NCI-H2196 (cell line): ENCODE data around the gene INO80.
"Not testable (repeated sequence)": the region's sequence is repeated elsewhere in the genome, so short reads cannot be mapped to it uniquely, and the experiment has no call there.

Experiments used
- DNase-seq: peaks from one replicate; lab custom pipeline; 2025; ENCODE audit not compliant: unreplicated experiment; lab: John Stamatoyannopoulos, UW

Gene INO80

DNA sequence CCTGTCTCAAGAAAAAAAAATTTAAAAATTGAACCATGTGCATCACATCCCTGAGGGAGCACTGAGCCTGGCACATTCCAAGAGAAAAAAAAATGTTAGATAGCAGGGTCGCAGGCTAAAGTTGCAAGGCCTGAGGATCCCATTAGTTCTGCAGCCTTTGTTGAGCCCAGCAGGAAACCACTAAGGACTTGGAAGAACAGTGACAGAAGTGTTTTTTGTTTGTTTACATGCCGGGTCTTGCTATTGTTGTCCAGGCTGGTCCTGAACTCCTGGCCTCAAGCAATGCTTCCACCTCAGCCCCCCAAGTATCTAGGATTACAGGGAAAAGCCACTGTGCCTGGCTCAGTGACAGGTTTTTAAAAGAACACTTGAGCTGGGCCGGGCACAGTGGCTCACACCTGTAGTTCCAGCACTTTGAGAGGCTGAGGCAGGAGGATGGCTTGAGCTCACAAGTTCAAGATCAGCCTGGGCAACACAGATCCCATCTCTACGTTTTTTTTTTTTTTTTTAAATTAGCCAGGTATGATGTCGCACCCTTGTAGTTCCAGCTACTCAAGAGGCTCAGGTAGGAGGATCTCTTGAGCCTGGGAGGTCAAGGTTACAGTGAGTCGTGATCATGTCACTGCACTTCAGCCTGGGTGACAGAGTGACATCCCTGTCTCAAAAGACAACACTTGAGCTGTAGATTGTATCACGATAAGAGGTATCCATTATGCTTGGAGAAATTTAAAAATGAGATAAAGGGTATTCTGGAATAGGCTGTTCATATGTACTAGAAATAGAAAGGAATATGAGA, 147.6 kb downstream of the INO80 start:
- DNase-seq, result no peak

DNA sequence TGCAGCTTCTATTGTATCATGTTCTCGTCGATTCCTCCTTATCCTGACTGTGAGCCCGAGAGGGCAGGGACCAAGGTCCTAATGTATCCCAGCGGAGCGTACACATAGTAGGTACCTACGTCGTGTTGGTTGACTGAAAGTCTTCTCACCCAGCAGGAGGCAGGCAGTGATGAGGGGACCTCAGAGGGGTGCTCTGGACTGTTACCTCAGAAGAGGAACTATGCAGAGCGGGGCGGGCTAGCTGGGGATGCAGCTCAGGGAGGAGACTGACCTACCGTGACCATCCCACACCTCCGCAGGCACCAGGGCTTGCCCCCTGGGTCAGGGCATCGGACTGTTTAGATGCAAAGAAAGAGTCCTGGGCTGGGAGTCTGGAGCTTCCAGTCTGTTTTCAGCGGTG, 151.4 kb downstream of the INO80 start:
- no peak for DNase-seq

DNA sequence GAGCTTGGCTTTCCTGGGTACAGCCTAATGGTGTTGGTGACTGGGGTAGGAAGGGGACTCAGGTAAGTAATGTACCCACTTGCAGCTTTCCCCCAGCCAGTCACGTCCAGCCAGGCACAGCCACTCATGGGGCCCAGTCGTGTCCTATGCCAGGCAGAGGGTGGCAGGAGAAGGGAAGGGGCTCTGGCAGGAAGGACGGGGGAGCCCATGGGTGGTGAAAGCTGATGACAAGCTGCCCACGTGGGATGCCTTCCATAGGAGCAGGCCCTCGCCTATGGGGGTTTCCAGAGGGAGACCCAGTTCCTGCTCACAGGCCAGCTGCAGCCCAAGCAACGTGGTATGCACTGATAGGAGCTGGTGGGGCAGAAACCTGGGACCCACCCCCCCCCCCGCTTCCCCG, 152.1 kb downstream of the INO80 start:
- no peak for DNase-seq

DNA sequence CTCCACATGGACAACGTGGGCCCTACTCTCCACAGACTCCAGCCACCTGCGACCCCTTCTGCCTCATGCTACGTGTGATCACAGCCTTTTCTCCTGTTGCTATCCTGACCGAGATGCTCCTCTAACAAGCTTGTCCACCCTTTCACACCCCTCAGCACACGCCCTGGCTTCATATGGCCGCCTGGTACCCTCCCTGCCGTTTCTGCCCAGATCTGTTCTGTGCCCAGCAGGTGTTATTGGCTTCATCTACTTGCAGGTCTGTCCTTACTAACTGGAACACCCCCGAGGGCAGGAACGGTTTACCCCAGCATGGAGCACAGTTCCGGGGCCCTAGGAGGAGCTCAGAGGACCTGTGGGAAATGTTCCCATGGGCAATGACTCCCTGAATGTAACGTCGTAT, 152.9 kb downstream of the INO80 start:
- no peak for DNase-seq

DNA sequence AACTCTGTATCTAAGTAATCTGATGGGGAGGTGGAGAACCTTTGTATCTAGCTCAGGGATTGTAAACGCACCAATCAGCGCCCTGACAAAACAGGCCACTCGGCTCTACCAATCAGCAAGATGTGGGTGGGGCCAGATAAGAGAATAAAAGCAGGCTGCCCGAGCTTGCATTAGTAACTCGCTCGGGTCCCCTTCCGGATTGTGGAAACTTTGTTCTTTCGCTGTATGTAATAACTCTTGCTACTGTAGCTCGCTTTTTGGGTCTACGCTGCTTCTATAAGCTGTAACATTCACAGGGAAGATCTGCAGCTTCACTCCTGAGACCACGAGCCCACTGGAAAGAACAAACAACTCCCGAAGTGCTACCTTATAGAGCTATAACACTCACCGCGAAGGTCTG, 153.8 kb downstream of the INO80 start:
- not testable (repeated sequence) for DNase-seq

DNA sequence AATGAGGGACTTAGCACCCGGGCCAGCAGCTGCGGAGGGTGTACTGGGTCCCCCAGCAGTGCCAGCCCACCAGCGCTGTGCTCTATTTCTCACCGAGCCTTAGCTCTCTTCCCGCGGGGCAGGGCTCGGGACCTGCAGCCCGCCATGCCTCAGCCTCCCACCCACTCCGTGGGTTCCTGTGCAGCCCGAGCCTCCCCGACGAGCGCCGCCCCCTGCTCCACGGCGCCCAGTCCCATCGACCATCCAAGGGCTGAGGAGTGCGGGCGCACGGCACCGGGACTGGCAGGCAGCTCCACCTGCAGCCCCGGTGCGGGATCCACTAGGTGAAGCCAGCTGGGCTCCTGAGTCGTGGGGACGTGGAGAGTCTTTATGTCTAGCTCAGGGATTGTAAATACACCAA, 154.3 kb downstream of the INO80 start:
- DNase-seq, result not testable (repeated sequence)

DNA sequence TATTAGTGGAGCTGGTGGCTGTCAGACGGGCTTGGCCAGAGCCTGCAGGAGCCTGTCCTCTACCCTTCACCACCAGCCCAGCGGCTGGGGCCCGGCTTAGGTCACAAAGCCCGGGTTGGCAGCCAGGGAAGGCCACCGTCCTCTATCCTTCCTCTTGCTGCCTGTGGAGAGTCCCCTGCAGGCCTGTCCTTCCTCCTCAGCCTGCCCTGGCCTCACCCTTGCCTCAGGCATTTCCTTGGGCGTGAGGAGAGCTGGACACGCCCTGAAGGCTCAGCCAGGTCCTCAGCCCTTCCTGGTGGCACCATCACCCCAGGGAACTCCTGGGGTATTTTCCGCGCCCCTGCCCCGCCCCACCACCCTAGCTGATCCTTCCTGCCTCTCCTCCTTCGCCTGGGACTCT, 155.2 kb downstream of the INO80 start:
- no peak for DNase-seq

DNA sequence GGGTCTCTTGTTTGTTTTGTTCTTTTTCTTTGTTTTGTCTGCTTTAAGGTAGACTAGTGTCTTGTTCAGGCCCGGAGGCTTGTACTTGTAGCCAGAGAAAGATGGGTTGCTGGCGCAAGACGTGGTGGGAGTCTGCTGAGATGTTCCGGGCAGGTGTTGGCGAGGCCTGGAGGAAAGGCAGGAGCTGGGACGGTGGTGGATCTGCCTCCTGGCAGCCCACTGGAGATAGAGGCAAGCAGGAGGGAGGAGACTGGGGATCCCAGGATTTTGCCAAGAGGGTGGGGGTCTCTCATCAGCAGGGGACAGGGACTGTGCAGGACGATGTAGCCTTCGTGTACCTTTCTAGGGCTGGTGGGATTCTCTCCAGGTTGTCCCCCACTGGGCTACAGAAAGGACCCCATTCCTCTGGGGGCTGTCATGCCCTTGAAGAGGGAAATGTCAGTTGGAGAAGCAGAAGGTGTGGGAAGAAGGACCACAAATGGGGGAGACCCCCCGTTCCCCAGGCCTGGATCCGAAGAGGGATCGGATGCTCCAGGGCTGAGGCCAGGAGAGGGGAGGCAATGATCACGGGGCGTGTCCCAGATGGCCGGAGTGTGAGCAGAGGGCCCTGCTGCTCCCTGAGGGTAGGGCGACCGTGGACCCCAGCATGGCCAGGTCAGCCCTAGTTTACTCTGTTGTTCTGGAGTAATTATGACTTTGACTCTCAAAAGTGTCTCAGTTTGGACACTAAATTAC, 155.8 kb downstream of the INO80 start:
- DNase-seq, result no peak

DNA sequence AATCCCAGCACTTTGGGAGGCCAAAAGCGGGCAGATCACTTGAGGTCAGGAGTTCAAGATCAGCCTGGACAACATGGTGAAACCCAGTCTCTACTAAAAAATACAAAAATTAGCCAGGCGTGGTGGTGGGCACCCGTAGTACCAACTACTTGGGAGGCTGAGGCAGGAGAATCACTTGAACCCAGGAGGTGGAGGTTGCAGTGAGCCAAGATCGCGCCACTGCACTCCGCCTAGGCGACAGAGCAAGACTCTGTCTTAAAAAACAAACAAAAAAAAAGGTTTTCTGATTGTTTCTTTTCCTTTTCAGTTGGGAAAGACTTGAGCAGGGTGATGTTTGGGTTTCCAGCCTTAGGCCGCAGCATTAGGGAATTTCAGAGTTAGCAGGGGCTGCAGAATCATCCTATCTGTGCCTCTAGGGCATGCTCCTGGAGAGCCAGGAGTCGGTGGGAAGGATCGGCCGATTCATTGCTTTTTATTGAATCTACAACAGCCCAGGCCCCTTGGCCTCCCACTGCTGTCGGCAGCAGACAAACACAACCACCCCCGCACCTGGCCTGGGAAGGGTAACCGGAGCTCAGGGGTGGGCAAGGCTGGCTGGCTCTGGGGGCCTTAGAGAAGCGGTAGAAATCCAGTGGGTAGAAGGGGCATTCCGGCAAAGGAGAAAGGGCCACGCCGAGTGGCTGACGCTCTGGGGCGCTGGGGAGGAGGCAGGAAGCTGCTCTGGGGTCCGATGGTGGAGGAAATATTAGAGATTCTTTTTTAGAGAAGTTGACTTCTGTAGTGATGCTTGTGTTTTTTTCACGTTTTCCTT, 156.5 kb downstream of the INO80 start:
- DNase-seq, result no peak

DNA sequence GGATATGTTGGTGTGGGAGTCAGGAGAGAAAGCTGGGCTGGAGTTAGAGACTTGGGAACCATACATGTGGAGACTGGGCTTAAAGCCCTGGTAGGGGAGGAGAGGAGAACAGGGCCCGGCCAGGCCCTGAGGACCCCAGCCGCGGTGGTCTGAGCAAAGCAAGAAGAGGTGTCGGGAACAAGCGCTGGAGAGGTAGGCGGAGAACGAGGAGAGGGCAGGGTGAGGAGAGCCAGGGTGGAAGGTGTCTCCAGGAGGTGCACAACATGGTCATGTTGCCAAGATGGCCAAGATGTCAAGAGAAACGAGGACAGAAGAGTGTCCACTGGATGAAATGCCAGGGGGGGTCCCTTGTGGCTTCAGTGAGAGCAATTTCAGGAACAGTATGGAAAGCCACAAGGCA, 157.4 kb downstream of the INO80 start:
- no peak for DNase-seq

DNA sequence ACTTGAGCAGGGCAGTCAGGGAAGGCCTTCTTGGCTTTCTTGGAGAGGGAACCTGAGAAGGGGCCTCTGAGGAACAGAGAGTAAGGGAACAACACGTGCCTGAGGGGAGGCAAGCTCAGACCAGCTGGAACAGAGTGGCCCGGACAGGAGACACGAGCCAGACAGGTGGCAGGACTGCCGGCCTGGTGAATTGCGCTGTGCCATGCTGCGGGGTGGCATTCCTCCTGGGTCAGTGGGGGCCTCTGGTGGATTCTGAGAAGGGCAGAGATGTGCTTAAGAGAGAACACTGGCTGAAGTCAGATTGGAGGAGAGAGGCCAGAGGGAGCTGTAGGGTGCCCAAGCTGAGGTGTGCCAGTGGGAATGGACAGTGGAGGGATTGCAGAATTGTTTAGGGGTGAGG, 157.9 kb downstream of the INO80 start:
- DNase-seq, result no peak

DNA sequence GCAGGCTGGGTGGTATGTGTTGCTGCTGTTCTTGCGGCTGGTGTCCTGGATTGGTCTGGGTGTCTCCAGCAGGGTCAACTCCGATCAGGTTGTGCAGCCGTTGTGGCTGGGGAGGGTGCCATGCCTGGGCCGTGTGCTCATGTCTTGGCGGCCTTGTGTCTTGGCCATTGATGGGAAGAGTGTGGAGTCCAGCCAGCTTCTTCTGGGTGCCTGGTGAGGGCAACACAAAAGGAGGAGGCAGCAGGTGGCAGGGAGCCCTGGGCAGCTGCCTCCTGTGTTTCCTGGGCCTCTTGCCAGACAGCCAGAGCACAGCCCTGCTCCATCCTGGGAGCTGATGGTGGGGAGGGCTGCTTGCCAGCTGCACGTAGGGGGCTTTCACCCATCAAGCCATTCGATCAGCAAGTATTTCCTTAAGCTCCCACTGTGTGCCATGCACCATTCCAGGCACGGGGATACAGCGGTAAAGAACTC, 158.5 kb downstream of the INO80 start:
- peak; percentile 76 for DNase-seq

DNA sequence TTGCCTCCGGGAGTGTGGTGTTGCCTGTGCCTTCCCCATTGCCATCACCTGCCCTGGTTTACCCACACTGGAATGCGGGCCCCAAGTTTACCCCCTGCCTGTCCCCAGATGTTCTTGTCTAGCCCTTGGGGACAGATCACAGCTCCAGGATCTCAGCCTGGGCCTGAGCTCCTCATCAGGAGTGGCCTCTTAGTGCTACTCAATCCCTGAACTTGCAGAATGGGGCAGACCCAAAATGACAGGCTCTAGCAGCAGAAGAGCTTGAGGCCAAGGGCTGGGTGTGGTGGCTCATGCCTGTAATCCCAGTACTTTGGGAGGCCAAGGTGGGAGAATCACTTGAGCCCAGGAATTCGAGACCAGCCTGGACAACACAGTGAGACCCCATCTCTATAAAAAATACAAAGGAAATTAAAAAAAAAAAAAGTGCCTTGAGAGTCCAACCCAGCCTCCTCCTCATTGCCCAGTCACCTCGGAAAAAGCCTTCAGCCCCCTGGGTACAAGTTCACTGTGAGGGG, 159.0 kb downstream of the INO80 start:
- DNase-seq, result no peak

DNA sequence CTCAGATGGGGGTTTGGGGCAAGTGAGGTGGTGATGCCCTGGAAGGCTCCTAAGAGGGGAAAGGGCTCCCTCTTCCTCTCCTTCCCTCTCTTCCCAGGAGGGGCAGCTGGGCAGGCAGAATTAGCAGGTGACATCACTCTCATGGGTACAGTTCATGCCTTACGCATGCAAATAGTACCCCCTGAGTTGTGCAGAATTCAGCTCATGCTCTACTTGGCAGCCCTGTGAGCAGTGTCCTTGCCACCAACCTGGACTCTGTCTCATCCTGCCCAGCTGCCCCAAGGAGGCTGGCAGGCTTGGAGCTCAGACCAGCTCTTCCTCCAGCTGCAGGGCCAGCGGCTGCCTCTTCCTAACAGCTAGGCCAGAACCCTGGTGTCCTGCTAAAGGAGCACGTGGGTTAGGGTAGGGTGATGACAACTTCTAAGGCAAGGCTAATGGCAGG, 159.5 kb downstream of the INO80 start:
- DNase-seq, result no peak

DNA sequence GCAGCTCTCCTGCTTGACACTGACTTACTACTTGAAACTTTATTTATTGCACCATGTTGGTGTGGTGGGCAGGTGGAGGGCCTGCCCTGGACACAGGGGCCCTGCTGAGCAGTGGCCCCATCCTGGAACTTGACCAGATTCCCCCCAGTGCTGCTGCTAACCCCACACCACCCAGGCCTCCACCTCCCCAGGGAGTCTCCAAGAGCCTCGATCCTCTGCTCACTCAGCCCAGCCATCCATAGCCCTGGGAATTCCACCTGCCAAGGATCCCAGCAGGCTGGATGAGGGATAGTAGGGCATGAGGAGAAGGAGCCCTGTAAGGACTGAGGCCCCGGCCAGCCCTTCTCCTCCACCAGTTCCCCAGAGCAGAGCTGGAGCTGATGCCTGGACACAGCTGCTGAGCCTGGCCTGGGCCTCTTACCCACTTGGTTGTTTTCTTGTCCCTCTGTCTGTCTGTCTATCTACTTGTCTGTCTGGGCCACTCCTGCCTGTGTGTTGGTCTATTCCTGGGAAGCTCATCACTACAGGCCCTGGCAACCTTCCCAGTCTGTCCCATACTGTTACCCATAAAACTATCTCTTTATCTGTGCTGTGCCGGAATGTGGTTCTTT, 160.0 kb downstream of the INO80 start:
- DNase-seq, result no peak

DNA sequence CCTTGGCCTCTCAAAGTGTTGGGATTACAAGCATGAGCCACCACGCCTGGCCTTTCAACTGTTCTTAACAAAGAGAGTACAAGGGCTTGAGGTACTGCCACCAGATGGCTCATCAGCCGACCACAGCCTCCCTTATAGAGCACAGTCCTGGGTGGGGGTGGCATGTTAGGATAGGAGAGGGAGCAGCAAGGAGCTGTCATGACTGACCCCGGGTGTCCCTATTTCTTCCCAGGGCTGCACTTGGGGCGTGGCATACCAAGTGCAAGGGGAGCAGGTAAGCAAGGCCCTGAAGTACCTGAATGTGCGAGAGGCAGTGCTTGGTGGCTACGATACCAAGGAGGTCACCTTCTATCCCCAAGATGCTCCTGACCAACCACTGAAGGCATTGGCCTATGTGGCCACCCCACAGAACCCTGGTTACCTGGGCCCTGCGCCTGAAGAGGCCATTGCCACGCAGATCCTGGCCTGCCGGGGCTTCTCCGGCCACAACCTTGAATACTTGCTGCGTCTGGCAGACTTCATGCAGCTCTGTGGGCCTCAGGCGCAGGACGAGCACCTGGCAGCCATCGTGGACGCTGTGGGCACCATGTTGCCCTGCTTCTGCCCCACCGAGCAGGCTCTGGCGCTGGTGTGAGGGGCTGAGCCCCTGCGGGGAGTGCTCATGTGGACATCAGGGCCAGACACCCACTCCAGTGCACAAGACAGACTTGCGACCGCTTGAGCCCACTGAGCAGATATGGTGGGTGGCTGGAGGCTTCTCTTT, 160.8 kb downstream of the INO80 start:
- no peak for DNase-seq

DNA sequence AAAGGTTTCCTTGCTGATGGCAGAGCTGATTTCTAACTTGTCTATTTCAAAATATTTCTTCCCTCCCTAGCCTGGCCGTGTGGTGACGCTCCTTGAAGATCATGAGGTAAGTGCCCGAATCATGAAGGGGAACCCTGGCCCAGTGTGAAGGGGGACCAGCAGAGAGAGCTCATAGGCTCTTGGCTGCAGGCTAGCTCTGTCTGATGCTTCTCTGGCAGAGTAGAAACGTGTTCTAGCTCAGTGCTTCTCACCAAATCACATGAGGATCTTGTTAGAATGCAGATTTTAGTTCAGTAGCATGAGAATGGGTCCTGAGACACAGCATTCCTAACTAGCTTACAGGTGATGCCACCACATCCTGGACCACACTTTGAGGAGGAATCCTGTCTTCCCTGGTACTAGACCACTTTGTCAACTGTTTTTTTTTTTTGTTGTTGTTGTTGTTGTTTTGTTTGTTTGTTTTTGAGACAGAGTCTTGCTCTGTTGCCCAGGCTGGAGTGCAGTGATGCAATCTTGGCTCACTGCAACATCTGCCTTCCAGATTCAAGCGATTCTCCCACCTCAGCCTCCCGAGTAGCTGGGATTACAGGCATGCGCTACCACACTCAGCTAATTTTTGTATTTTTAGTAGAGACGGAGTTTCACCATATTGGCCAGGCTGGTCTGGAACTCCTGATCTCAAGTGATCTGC, 161.8 kb downstream of the INO80 start:
- not testable (repeated sequence) for DNase-seq

DNA sequence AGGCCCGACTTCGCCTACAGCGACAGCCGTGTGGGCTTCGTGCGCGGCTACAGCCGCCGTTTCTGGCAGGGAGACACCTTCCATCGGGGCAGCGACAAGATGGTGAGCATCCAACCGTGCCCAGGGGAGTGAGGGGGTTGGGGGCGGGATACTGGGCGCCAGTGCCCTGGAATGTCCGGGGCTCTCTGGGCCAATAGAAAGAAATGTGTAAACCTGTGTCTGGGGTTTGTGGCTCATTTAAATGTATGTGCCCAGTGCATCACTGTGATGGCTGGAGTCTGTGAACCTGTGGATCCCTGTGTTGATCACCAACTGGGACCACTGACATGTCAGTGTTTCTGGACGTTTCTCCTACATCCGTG, 162.4 kb downstream of the INO80 start:
- DNase-seq, result no peak

DNA sequence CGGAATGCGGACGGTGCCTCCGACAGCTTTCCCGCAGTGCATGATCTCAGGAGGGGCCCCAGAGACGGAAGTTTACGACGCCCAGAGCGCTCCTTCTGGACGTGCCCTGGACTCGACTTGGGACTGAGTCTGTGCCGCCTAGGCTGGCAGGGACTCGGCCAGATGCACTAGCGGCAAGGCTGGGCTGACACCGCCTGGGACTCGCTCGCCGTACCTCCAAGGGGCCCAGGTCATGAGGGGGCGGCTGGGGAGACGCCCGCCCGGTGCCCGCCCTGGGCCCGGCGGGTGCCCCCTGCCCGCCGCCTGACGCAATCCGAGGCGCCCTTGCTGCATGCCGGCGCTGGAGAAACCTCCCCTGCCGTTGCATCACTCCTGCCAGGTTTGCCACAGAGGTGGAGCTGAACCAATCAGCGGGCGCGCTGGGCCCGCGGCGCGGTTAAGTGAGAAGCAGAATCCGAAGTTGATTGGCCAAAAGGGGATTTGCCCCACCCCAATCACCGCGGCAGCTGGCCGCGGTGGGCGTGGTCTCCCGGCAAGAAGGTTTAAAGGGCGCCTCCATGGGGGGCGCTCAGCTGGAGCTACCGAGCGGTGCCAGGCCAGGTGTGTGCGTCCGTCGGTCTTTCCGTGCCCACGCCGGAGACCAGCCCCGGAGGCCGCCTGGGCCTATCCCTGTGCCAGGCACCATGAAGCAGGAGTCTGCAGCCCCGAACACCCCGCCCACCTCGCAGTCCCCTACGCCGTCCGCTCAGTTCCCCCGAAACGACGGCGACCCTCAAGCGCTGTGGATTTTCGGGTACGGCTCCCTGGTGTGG, 163.0 kb downstream of the INO80 start, which contains the start of gene CHAC1:
TSS of gene CHAC1 (plus strand) at position 571 of the 812 bp plus-strand sequence. CDS start at position 684, 113 bp downstream.
- peak; percentile 89 for DNase-seq
